Parietal lobe (tissue), 2 donors: ENCODE data around the gene NBPF26. TPM values are rescaled to one million over a fixed set of nuclear protein-coding genes. Genes with fewer than 3 reads are reported as not detected.
A peak's percentile ranks its signal among the peaks of the same experiment; 100 is the strongest.

Experiments
- small RNA-seq: library from RNA; depleted of rRNA; stranded (forward); fragments of <200 nt; gene quantifications from one replicate; pipeline ENCODE3, GENCODE V24; 2014; ENCODE audit warnings: low replicate concordance
- total RNA-seq: library from RNA; depleted of rRNA; stranded (reverse); fragments of >200 nt; gene quantifications from one replicate; pipeline ENCODE4 v1.2.3, GENCODE V29; 2014

NBPF26 gene
- 26.3 TPM for total RNA-seq

DNA sequence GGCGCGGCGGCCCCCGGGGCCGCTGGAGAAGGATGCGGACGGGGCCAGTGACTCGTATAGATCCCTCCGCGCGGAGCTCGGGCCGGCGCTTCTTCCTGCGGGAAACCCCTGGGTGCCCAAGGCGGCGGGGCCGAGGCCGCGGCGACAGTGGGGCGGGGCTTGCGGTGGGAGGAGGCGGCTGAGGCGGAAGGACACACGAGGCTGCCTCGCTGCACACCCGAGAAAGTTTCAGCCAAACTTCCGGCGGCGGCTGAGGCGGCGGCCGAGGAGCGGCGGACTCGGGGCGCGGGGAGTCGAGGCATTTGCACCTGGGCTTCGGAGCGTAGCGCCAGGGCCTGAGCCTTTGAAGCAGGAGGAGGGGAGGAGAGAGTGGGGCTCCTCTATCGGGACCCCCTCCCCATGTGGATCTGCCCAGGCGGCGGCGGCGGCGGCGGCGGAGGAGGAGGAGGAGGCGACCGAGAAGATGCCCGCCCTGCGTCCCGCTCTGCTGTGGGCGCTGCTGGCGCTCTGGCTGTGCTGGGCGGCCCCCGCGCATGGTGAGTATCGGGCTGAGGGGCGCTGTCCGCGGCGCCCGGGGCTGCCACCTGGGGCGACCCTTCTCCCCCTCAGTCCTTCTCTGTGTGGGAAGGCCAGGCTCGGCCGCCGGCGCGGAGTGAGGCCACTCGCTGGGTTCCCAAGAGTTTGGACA, at the start of gene NBPF26:
Gene NBPF26 (plus strand): TSS at position 231 of the 688 bp plus-strand sequence.

Small RNA genes within 50 kb of the gene (small RNA-seq; reads per million reads assigned to genes)
- gene RNVU1-19 = 4.1 reads per million, percentile 86 among the genes with 10 or more reads in this experiment

Other genes starting within 250 kb of the NBPF26 start
- not detected for gene PPIAL4A, start 165.8 kb downstream of the NBPF26 start, total RNA-seq